ENCODE measurements around the gene BEX4.
"Not testable (repeated sequence)": the region's sequence is repeated elsewhere in the genome, so short reads cannot be mapped to it uniquely, and the experiment has no call there.

DNA sequence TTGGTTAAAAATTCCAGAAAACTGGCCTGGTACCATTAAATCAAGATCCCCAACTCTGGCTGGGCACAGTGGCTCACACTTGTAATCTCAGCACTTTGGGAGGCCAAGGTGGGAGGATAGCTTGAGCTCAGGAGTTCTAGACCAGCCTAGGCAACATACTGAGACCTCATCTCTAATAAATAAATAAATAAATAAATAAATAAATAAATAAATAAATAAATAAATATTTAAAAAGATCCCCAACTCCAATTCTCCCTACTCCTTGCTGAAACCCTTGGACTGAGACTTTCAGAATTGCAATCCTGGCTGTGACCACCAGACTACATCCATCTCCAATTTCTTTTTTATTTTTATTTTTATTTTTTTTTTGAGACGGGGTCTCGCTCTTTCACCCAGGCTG, 39.7 kb upstream of the BEX4 start:
- TF ChIP-seq, protein P1, sequence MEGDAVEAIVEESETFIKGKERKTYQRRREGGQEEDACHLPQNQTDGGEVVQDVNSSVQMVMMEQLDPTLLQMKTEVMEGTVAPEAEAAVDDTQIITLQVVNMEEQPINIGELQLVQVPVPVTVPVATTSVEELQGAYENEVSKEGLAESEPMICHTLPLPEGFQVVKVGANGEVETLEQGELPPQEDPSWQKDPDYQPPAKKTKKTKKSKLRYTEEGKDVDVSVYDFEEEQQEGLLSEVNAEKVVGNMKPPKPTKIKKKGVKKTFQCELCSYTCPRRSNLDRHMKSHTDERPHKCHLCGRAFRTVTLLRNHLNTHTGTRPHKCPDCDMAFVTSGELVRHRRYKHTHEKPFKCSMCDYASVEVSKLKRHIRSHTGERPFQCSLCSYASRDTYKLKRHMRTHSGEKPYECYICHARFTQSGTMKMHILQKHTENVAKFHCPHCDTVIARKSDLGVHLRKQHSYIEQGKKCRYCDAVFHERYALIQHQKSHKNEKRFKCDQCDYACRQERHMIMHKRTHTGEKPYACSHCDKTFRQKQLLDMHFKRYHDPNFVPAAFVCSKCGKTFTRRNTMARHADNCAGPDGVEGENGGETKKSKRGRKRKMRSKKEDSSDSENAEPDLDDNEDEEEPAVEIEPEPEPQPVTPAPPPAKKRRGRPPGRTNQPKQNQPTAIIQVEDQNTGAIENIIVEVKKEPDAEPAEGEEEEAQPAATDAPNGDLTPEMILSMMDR (IDR thresholded peaks at IDR 0.05; ENCODE audit: poor library complexity) = not testable (repeated sequence)
- not testable (repeated sequence) for TF ChIP-seq EZH2 (IDR thresholded peaks at IDR 0.05; ENCODE audit: borderline replicate concordance); EZH2phosphoT487 (IDR thresholded peaks at IDR 0.05; ENCODE audit: low read depth, severe bottlenecking, unreplicated experiment)
